NCI-H1436 treated with DMSO at 0.1 percent for 48 hours (cell line): ENCODE data around the gene IRGQ.

Experiments used
- DNase-seq: peaks from one replicate; lab custom pipeline; 2025; lab: John Stamatoyannopoulos, UW

Gene IRGQ

DNA sequence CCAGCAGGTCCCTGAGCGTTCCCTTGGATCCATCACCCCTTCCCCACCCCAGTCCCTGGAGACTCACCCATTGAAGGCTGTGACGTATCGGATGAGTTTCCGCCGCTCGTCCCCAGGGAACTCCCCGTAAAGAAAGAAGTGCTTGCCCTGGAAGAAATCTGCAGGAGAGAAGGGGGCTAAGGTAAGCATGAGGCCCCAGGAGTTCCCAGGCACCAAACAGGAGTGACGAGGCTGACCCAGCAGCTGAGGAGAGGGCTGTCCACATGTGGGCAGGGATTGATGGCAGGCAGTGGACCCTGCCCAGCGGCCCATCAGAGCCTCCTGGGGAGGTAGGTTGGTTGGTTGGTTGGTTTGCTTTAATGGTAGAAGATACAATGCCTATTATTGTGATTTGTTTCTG is 51.9 kb downstream of the IRGQ start:
- DNase-seq, result no peak

DNA sequence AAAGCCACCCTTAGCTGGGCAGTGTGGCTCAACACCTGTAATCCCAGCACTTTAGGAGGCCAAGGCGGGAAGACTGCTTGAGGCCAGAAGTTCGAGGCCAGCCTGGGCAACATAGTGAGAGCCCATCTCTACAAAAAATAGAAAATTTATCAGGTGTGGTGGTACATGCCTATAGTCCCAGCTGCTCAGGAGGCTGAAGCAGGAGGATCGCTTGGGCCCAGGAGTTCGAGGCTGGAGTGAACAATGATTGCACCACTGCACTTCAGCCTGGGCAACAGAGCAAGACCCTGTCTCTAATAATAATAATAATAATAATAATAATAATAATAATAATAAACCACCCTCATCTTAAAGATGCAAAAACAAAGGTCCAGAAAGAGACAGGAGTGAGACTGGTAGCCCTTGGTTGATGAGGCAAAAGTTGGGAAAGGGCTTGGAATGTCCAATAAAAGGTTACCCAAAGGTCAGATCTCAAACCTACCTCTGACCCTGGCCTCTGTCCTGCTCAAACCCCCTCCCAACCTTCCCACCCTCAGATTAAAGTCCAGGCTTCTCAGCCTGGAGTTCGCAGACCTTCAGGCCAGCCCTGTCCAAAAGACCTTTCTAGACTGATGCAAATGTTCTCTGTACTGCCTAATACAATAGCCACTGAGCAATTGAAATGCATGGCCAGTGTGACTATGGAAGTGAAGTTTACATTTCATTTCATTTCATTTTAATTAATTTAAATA is 53.8 kb downstream of the IRGQ start:
- DNase-seq, result no peak

DNA sequence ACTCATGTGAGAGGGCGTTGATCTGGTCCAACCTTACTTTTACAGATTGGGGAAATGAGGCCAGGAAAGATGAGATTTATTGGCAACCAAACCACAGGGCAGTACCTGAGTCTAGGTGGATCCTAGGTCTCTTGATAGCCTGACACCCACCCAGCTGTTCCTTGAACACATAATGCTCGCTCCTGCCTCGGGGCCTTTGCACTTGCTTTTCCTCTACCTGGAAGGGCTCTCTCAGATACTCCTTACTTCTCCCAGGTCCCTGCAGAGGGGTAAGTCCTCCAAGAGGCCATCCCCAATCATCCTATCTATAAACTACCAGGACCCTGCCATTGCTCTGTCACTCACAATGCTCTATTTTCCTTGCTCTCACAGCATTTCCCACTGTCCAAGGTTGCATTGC is 55.6 kb downstream of the IRGQ start:
- no peak for DNase-seq

DNA sequence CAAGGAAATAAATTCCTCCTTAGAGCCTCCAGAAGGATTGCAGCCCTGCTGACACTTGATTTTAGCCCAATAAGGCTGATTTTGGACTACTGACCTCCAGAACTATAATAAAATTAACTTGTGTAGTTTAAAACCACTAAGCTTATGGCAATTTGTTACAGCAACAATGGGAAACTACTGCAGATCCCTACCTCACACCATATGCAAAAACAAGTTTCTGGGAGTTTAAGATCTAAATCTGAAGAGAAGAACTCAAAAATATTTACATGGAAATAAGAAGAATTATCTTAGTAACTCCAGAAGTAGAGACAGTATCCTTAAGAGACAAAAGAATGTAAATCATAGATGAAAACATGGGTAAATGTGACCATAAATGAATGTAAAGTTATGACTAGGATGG is 57.0 kb downstream of the IRGQ start:
- DNase-seq, result no peak

DNA sequence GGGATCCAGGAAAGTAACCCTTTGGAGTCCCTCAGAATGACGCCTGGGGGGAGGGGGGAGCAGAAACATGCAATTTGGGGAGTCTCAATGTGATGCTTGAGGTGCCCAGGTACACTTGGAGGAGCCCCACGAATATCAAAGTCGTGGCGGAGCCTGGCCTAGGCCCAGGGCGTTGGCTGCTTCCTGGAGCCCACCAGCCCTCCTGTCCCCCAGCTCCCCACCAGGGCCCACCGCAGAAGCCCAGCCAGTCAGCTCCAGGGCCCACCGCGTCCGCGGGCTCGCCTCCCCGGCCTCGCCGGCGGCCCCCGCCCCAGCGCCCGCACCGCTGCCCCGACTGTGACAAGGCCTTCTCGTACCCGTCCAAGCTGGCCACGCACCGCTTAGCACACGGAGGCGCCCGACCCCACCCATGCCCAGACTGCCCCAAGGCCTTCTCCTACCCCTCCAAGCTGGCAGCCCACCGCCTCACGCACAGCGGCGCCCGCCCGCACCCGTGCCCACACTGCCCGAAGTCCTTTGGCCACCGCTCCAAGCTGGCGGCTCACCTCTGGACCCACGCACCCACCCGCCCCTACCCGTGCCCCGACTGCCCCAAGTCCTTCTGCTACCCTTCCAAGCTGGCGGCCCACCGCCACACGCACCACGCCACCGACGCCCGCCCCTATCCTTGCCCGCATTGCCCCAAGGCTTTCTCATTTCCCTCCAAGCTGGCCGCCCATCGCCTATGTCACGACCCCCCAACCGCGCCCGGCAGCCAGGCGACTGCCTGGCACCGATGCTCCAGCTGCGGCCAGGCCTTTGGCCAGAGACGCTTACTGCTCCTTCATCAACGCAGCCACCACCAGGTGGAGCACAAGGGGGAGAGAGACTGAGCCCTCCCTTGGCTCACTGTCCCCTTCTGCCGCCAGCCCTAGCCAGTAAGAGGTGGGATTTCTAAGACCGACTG is 60.8 kb downstream of the IRGQ start:
- DNase-seq, result no peak
